Type B pancreatic cell (in vitro differentiated cells): ENCODE data around the gene RET. TPM values are rescaled to one million over a fixed set of nuclear protein-coding genes. Genes with fewer than 3 reads are reported as not detected.

Experiments used
- DNase-seq: peaks from one replicate; pipeline ENCODE4 v3.0.0; 2021; ENCODE audit warnings: mixed read lengths; ENCODE audit not compliant: unreplicated experiment; ENCODE audit errors: extremely low spot score
- H3K27ac Mint-ChIP-seq: 2 replicates; pipeline ENCODE4 v1.8.0; 2021; ENCODE audit warnings: mild to moderate bottlenecking, mixed read lengths
- H3K27me3 Mint-ChIP-seq: 2 replicates; pipeline ENCODE4 v1.8.0; 2021; ENCODE audit warnings: mixed read lengths
- H3K36me3 Mint-ChIP-seq: 2 replicates; pipeline ENCODE4 v1.8.0; 2021; ENCODE audit warnings: mixed read lengths
- H3K4me1 Mint-ChIP-seq: one replicate; pipeline ENCODE4 v1.8.0; 2021; ENCODE audit warnings: mixed read lengths; ENCODE audit not compliant: unreplicated experiment
- H3K4me3 Mint-ChIP-seq: 2 replicates; pipeline ENCODE4 v1.8.0; 2021; ENCODE audit warnings: mild to moderate bottlenecking, mixed read lengths
- H3K9me3 Mint-ChIP-seq: 2 replicates; pipeline ENCODE4 v1.8.0; 2021; ENCODE audit warnings: mixed read lengths
- total RNA-seq: library from RNA; stranded (reverse); gene quantifications from 2 replicates; pipeline ENCODE4 v1.2.1, GENCODE V29; 2021; ENCODE audit warnings: low replicate concordance
- TF ChIP-seq, protein P1 (sequence below): fragments of 200-600 bp; sonication (generic); conservative IDR thresholded peaks from 2 replicates; pipeline ENCODE4 v1.5.0; 2021; ENCODE audit warnings: antibody characterized with exemption, mild to moderate bottlenecking

Gene RET
- total RNA-seq, 1 donor from 2014 or later, result 8.2 TPM

- H3K27ac Mint-ChIP-seq, result no peak overlapping the region
- no peak for DNase-seq
- TF ChIP-seq, protein P1, sequence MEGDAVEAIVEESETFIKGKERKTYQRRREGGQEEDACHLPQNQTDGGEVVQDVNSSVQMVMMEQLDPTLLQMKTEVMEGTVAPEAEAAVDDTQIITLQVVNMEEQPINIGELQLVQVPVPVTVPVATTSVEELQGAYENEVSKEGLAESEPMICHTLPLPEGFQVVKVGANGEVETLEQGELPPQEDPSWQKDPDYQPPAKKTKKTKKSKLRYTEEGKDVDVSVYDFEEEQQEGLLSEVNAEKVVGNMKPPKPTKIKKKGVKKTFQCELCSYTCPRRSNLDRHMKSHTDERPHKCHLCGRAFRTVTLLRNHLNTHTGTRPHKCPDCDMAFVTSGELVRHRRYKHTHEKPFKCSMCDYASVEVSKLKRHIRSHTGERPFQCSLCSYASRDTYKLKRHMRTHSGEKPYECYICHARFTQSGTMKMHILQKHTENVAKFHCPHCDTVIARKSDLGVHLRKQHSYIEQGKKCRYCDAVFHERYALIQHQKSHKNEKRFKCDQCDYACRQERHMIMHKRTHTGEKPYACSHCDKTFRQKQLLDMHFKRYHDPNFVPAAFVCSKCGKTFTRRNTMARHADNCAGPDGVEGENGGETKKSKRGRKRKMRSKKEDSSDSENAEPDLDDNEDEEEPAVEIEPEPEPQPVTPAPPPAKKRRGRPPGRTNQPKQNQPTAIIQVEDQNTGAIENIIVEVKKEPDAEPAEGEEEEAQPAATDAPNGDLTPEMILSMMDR, result no peak
- no peaks in the 10 kb centered on the region for H3K4me1 Mint-ChIP-seq
- peaks cover 52% of the 10 kb centered on the region for H3K36me3 Mint-ChIP-seq
- no peaks in the 10 kb centered on the region for H3K9me3 Mint-ChIP-seq
- no peaks in the 10 kb centered on the region for H3K27me3 Mint-ChIP-seq
- H3K4me3 Mint-ChIP-seq, result no peak overlapping the region
Measured at GRCh38 chr10:43177595-43177994, 100.7 kb downstream of the RET start.

Other genes starting within 250 kb of the RET start
- gene CSGALNACT2, start 61.4 kb downstream of the RET start, total RNA-seq, result 6.0 and 11.6 TPM in 2 replicates
- gene RASGEF1A, start 190.0 kb downstream of the RET start, total RNA-seq, result 0.90 and 1.3 TPM in 2 replicates